WERI-Rb-1 (cell line): Measurements from ENCODE around the gene STAMBP.

ENCODE experiments used
- DNase-seq: peaks from one replicate; pipeline ENCODE4 v3.0.0-alpha.2; 2020
- H3K27ac ChIP-seq: fragments of 250-450 bp; sonication (Bioruptor Pico); 2 replicates; pipeline ENCODE4 v1.5.1; 2020; ENCODE audit warnings: mild to moderate bottlenecking, moderate library complexity
- H3K27me3 ChIP-seq: fragments of 250-450 bp; sonication (Bioruptor Pico); 2 replicates; pipeline ENCODE4 v1.5.1; 2021; ENCODE audit warnings: mild to moderate bottlenecking, low read depth, moderate library complexity; ENCODE audit not compliant: insufficient read depth, severe bottlenecking
- H3K36me3 ChIP-seq: fragments of 250-450 bp; sonication (Bioruptor Pico); 2 replicates; pipeline ENCODE4 v1.5.1; 2020; ENCODE audit warnings: mild to moderate bottlenecking, moderate library complexity
- H3K4me3 ChIP-seq: 2 replicates; pipeline ENCODE4 v1.5.1; 2011; ENCODE audit warnings: low read depth, mild to moderate bottlenecking, control low read depth, low read length
- H3K9me3 ChIP-seq: fragments of 250-450 bp; sonication (Bioruptor Pico); 2 replicates; pipeline ENCODE4 v1.5.1; 2021; ENCODE audit warnings: mild to moderate bottlenecking, moderate library complexity; ENCODE audit not compliant: severe bottlenecking
- TF ChIP-seq, protein P1 (sequence below): IDR thresholded peaks from 2 replicates; pipeline ENCODE4 v1.5.1; 2011; ENCODE audit warnings: low read depth, mild to moderate bottlenecking, control low read depth, inconsistent platforms, low read length

The STAMBP gene

GRCh38 chr2:73895473-73895872, 66.7 kb downstream of the STAMBP start:
- H3K27me3 ChIP-seq, result no peaks in the 10 kb centered on the region

GRCh38 chr2:73896362-73897239, 67.8 kb downstream of the STAMBP start:
- no peak overlapping the region for H3K27ac ChIP-seq
- TF ChIP-seq, protein P1, sequence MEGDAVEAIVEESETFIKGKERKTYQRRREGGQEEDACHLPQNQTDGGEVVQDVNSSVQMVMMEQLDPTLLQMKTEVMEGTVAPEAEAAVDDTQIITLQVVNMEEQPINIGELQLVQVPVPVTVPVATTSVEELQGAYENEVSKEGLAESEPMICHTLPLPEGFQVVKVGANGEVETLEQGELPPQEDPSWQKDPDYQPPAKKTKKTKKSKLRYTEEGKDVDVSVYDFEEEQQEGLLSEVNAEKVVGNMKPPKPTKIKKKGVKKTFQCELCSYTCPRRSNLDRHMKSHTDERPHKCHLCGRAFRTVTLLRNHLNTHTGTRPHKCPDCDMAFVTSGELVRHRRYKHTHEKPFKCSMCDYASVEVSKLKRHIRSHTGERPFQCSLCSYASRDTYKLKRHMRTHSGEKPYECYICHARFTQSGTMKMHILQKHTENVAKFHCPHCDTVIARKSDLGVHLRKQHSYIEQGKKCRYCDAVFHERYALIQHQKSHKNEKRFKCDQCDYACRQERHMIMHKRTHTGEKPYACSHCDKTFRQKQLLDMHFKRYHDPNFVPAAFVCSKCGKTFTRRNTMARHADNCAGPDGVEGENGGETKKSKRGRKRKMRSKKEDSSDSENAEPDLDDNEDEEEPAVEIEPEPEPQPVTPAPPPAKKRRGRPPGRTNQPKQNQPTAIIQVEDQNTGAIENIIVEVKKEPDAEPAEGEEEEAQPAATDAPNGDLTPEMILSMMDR, result no peak
- H3K9me3 ChIP-seq, result no peaks in the 10 kb centered on the region
- DNase-seq, result no peak
- H3K27me3 ChIP-seq, result no peaks in the 10 kb centered on the region
- no peaks in the 10 kb centered on the region for H3K36me3 ChIP-seq
- no peak overlapping the region for H3K4me3 ChIP-seq

More at GRCh38 chr2:73895473-73895872, 66.7 kb downstream of the STAMBP start:
- no peaks in the 10 kb centered on the region for H3K9me3 ChIP-seq
- no peak for DNase-seq
- H3K36me3 ChIP-seq, result no peaks in the 10 kb centered on the region
- TF ChIP-seq, protein P1, result no peak
- H3K27ac ChIP-seq, result no peak overlapping the region
- no peak overlapping the region for H3K4me3 ChIP-seq

- DNase-seq, result no peak
- H3K9me3 ChIP-seq, result no peaks in the 10 kb centered on the region
- TF ChIP-seq, protein P1, result no peak
- no peak overlapping the region for H3K4me3 ChIP-seq
- no peaks in the 10 kb centered on the region for H3K27me3 ChIP-seq
- H3K36me3 ChIP-seq, result no peaks in the 10 kb centered on the region
- no peak overlapping the region for H3K27ac ChIP-seq
Measured at GRCh38 chr2:73897240-73897583, 68.5 kb downstream of the STAMBP start.

GRCh38 chr2:73897934-73898333, 69.2 kb downstream of the STAMBP start:
- DNase-seq, result no peak
- Histone ChIP-seq H3K36me3 (no peaks in the 10 kb centered on the region), H3K27ac (no peak overlapping the region), H3K4me3 (no peak overlapping the region), H3K9me3 (no peaks in the 10 kb centered on the region), H3K27me3 (no peaks in the 10 kb centered on the region)
- TF ChIP-seq, protein P1, result no peak

GRCh38 chr2:73899801-73900336, 71.1 kb downstream of the STAMBP start:
- peak overlapping the region; percentile 9; the same call in 1 of the 2 replicates for H3K27ac ChIP-seq
- H3K9me3 ChIP-seq, result no peaks in the 10 kb centered on the region
- no peaks in the 10 kb centered on the region for H3K27me3 ChIP-seq
- TF ChIP-seq, protein P1, result no peak
- no peak overlapping the region for H3K4me3 ChIP-seq
- DNase-seq, result peak; percentile 22
- no peaks in the 10 kb centered on the region for H3K36me3 ChIP-seq
